ENCODE data around the gene NFIA.

DNA sequence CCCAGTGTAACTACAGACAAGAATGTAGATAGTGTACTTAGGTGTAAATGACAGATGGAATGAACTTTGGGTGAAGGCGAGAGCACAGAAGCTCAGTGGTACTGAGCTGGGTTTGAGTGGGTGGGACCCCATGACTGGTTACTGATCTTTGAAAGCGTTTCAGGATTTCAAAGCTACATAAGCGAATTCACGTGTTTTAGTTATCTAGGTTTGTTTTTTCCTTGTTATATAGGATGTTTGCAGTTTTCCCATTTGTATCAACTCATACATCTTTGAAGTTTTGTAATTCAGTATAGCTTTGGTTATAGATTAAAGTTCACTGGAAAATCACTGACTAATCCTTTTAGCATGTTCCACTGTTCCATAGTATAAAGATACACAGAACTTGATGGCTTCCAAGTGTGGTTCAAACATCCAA, 182.5 kb downstream of the NFIA start:
- TF ChIP-seq, protein P1, sequence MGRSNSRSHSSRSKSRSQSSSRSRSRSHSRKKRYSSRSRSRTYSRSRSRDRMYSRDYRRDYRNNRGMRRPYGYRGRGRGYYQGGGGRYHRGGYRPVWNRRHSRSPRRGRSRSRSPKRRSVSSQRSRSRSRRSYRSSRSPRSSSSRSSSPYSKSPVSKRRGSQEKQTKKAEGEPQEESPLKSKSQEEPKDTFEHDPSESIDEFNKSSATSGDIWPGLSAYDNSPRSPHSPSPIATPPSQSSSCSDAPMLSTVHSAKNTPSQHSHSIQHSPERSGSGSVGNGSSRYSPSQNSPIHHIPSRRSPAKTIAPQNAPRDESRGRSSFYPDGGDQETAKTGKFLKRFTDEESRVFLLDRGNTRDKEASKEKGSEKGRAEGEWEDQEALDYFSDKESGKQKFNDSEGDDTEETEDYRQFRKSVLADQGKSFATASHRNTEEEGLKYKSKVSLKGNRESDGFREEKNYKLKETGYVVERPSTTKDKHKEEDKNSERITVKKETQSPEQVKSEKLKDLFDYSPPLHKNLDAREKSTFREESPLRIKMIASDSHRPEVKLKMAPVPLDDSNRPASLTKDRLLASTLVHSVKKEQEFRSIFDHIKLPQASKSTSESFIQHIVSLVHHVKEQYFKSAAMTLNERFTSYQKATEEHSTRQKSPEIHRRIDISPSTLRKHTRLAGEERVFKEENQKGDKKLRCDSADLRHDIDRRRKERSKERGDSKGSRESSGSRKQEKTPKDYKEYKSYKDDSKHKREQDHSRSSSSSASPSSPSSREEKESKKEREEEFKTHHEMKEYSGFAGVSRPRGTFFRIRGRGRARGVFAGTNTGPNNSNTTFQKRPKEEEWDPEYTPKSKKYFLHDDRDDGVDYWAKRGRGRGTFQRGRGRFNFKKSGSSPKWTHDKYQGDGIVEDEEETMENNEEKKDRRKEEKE (IDR thresholded peaks at IDR 0.05), result no peak
- TF ChIP-seq, protein P2, sequence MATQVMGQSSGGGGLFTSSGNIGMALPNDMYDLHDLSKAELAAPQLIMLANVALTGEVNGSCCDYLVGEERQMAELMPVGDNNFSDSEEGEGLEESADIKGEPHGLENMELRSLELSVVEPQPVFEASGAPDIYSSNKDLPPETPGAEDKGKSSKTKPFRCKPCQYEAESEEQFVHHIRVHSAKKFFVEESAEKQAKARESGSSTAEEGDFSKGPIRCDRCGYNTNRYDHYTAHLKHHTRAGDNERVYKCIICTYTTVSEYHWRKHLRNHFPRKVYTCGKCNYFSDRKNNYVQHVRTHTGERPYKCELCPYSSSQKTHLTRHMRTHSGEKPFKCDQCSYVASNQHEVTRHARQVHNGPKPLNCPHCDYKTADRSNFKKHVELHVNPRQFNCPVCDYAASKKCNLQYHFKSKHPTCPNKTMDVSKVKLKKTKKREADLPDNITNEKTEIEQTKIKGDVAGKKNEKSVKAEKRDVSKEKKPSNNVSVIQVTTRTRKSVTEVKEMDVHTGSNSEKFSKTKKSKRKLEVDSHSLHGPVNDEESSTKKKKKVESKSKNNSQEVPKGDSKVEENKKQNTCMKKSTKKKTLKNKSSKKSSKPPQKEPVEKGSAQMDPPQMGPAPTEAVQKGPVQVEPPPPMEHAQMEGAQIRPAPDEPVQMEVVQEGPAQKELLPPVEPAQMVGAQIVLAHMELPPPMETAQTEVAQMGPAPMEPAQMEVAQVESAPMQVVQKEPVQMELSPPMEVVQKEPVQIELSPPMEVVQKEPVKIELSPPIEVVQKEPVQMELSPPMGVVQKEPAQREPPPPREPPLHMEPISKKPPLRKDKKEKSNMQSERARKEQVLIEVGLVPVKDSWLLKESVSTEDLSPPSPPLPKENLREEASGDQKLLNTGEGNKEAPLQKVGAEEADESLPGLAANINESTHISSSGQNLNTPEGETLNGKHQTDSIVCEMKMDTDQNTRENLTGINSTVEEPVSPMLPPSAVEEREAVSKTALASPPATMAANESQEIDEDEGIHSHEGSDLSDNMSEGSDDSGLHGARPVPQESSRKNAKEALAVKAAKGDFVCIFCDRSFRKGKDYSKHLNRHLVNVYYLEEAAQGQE (IDR thresholded peaks at IDR 0.05; ENCODE audit: low read depth, low read length), result no peak
- TF ChIP-seq JUND (IDR thresholded peaks at IDR 0.05; ENCODE audit: low read depth, low read length) (no peak), NR2C1 (IDR thresholded peaks at IDR 0.05) (no peak), NFYA (IDR thresholded peaks at IDR 0.05; ENCODE audit: borderline replicate concordance, low read depth, low read length) (no peak), GABPA (IDR thresholded peaks at IDR 0.05; ENCODE audit: low read depth) (no peak), RAD21 (IDR thresholded peaks at IDR 0.05; ENCODE audit: insufficient read depth, low read depth, low read length) (no peak), HDGF (IDR thresholded peaks at IDR 0.05) (no peak), ZNF207 (IDR thresholded peaks at IDR 0.05; ENCODE audit: borderline replicate concordance) (no peak), SIX5 (IDR thresholded peaks at IDR 0.05; ENCODE audit: low read depth, low read length, severe bottlenecking) (no peak)
- TF ChIP-seq, protein P3, sequence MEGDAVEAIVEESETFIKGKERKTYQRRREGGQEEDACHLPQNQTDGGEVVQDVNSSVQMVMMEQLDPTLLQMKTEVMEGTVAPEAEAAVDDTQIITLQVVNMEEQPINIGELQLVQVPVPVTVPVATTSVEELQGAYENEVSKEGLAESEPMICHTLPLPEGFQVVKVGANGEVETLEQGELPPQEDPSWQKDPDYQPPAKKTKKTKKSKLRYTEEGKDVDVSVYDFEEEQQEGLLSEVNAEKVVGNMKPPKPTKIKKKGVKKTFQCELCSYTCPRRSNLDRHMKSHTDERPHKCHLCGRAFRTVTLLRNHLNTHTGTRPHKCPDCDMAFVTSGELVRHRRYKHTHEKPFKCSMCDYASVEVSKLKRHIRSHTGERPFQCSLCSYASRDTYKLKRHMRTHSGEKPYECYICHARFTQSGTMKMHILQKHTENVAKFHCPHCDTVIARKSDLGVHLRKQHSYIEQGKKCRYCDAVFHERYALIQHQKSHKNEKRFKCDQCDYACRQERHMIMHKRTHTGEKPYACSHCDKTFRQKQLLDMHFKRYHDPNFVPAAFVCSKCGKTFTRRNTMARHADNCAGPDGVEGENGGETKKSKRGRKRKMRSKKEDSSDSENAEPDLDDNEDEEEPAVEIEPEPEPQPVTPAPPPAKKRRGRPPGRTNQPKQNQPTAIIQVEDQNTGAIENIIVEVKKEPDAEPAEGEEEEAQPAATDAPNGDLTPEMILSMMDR (IDR thresholded peaks at IDR 0.05 in 2 of 3, conservative IDR thresholded peaks at IDR 0.05 in 1 of 3; ENCODE audit: control insufficient read depth in 2 of 3, extremely low read depth in 1 of 3, insufficient read depth in 1 of 3, low read depth in 3 of 3, low read length in 3 of 3), result no peak

Measured in GM12878 (cell line).